ENCODE results near the gene SPATA2L.

SPATA2L gene, protein sequence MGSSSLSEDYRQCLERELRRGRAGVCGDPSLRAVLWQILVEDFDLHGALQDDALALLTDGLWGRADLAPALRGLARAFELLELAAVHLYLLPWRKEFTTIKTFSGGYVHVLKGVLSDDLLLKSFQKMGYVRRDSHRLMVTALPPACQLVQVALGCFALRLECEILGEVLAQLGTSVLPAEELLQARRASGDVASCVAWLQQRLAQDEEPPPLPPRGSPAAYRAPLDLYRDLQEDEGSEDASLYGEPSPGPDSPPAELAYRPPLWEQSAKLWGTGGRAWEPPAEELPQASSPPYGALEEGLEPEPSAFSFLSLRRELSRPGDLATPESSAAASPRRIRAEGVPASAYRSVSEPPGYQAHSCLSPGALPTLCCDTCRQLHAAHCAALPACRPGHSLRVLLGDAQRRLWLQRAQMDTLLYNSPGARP

GRCh38 chr16:89701425-89702406 is at the start of gene SPATA2L:
SPATA2L (minus strand) TSS chr16:89701705; CDS start chr16:89701232, 473 bp downstream.
- peak; percentile 80 for DNase-seq

DNA sequence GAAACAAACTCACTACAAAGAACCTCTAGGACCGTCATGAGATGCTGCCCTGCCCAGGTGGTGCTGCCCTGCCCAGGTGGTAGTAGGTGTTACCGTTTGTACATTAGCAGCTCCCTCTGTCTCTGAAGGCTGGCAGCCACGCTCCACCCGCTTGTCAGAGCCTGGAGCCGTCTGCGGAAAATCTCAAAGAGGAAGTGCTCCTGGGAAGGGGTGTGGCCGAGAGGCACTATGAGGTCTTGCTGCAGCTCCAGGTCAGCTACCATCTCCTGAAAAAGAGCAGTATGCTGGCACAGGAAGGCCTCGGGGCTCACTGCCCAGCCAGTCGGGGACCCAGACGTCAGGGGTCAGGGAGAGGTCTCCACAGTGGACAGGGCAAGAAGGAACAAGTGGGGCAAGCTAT is 48.1 kb upstream of the SPATA2L start:
- DNase-seq: no peak

- no peak for DNase-seq
These were observed 47.4 kb upstream of the SPATA2L start for GRCh38 chr16:89748921-89749320.

DNA sequence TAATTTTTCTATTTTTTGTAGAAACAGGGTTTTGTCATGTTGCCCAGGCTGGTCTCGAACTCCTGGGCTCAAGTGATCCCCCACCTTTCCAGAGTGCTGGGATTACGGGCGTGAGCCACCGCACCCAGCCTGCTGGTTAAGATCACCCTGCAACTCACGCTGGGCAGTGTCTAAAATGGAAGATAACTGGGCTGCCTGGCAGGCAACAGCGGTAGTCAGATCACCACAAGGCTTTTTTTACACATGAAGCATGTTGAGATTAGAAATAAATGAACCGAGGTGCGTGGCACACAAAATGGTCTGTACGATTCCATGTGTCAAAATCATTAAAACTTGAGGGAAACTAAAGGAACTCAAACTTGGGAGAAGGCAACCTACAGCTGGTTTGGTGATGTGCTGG is 46.6 kb upstream of the SPATA2L start:
- DNase-seq: no peak

- DNase-seq: no peak
These were observed 44.5 kb upstream of the SPATA2L start for GRCh38 chr16:89746043-89746442.

GRCh38 chr16:89744813-89745212 is 43.3 kb upstream of the SPATA2L start:
- no peak for DNase-seq

GRCh38 chr16:89742948-89743347 is 41.4 kb upstream of the SPATA2L start:
- no peak for DNase-seq

- no peak for DNase-seq
These were observed 40.0 kb upstream of the SPATA2L start for GRCh38 chr16:89741342-89742014.

DNA sequence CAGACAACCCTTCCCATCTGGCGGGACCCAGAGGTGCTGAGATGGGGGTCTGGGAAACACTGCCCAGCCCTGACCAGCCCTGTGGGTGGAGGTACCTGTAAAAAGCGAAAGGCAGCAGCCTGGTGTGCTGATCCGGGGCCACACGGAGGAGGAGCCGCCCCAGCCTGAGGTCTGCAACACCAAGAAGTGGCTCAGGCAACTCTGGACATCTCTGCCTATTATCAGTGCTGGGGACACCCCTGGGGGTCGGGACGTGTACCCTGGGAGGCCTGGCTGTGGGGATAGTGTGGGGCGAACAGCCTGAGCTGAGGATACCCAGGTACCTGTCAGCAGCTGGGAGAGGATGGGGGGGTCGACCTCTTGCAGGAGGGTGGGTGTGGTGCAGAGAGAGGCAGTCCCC is 37.9 kb upstream of the SPATA2L start:
- DNase-seq: no peak

DNA sequence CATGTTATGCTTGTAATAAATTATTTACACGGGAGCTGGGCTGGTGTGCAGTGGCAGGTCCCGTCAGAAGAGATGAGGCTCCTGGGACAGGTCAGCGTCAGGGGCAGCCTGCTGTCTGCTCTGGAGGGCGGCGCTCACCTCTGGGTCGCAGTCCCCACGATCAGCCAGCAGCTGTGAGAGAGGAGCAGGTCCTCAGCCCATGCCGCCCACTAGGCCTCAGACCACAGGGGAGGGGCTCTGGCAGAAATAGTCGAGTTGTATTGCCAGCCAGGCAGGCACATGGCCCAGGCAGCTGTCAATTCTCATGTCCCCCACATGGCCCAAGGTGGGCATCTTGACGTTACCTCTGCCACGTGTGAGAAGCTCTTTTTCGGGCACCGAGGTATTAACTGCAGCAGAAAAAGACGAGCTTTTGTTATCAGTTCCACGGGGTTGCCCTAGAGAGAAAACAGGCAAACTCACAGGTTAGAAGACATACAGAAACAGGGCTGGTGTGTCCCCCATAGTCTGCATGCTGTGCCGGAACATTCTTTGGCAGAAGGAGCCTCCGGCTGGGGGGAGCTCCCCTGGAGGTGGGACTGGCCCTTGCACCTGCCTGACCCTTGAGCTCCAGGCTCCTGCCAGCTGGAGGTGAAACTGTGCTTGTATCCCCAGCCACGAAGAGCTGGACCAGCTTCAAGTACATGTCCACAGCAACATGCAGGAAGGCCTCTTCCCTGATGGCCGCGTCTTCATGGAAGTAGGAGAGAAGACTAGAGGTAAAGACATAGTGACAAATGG is 37.2 kb upstream of the SPATA2L start:
- DNase-seq: no peak

- no peak for DNase-seq
These were observed 36.5 kb upstream of the SPATA2L start for GRCh38 chr16:89738072-89738377.

GRCh38 chr16:89737341-89738071 is 36.0 kb upstream of the SPATA2L start:
- DNase-seq: no peak

DNA sequence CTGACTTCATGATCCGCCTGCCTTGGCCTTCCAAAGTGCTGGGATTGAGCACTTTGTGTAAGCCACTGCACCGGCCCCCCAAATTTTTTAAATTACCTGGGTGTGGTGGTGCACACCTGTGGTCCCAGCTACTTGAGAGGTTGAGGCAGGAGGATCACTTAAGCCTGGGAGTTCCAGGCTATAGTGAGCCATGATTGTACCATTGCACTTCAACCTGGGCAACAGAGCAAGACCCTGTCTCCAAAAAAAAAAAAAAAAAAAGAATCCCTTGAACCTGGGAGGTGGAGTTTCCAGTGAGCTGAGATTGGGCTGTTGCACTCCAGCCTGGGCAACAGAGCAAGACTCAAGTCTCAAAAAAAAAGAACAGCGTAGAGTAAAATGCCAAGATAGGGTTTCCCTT is 35.0 kb upstream of the SPATA2L start:
- DNase-seq: no peak

GRCh38 chr16:89733792-89734191 is 32.3 kb upstream of the SPATA2L start:
- DNase-seq: no peak

GRCh38 chr16:89733322-89733721 is 31.8 kb upstream of the SPATA2L start:
- DNase-seq: no peak

DNA sequence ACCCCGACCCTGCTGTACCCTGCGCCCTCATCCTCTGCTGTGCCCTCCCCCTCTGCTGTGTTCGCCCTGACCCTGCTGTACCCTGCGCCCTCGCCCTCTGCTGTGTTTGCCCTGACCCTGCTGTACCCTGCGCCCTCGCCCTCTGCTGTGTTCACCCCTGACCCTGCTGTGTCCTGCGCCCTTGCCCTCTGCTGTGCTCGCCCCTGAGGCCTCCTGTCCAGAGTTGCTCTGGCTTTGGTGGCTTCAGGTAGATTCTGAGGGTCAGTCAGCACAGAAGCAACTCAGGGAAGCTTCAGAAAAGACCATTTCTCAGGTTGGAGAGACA is 31.4 kb upstream of the SPATA2L start:
- no peak for DNase-seq

DNA sequence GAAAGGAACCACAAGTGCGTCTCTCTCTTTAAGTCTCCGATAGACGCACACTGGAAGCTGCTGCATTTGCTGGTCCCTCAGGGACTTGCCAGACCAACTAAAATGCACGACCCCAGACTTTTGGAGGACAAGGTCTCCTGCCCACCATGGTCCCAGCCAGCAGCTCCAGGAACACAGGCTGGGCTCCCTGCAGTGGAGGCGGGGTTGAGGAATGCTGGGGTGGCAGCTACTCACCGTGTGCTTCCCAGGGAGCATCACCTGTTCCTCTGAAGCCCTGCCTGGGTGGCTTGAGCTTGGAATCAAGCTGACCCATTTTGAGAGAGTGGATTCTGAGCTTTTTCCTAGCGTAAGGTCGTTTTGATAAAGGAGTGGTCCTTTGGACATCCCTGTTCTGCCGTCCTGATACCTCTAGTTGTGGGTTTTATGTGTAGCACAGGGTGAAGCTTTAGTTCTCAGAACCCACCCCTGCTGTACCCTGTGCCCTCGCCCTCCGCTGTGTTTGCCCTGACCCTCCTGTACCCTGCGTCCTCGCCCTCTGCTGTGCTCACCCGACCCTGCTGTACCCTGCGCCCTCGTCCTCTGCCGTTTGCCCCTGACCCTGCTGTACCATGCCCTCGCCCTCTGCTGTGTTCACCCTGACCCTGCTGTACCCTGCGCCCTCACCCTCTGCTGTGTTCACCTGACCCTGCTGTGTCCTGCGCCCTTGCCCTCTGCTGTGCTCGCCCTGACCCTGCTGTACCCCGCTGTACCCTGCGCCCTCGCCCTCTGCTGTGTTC is 30.8 kb upstream of the SPATA2L start:
- DNase-seq: no peak

DNA sequence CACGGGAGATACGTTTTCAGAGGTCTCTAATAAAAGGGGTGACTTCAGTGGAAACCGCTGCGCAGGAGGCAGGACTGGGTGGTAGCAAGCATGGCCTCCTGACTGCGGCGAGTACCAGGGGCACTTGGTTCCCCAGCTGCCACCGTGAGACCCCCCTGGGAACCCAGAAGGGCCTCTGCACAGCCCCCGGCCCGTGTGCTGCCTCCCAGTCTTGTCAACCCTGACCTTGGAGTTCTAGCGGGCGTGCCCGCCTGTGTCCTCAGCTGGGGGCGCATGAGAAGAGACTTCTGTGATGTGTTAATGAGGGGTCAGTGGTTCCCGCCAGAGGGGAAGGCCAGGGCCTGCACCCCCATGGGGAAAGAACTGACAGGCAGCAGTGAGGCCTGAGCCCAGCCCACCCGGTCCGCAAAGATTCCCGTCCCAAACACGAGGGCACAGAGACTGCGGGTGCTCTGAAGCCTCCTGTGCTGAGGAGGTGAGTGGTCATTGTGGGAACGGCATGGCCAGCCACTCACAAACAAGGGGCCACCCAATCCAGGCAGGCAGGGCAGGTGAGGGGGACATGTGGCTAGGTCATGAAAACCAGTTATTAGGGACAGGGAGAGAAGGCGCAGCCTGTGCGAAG is 29.2 kb upstream of the SPATA2L start:
- no peak for DNase-seq

- DNase-seq: no peak
These were observed 28.5 kb upstream of the SPATA2L start for GRCh38 chr16:89729863-89730593.

DNA sequence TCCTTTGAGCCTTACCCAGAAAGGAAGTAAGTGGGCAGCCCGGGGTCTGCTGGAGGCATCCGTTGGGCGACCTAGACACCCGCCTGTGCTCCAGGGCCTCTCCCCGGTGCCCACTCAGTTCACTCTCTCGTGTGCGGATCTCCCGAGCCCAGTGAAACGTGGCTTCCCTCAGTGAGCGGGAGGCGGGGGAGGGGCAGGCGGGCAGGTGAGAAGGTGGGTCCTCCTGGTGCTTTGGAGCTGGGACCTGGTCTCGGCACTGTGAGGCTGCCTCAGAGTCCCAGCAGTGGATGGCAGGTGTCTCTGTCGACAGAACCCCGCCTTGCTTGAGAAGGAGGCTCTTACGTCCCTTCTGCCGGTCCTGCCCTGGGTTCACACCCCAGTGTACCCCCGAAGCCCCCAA is 27.8 kb upstream of the SPATA2L start:
- no peak for DNase-seq
